Hippocampal formation (tissue), 2 donors: ENCODE results near the gene PHKA1.
"Not testable (repeated sequence)": the region's sequence is repeated elsewhere in the genome, so short reads cannot be mapped to it uniquely, and the experiment has no call there.

Experiments
- DNase-seq, 2 donors: peaks; one replicate each; lab custom pipeline; 2025; lab: John Stamatoyannopoulos, UW

The PHKA1 gene

DNA sequence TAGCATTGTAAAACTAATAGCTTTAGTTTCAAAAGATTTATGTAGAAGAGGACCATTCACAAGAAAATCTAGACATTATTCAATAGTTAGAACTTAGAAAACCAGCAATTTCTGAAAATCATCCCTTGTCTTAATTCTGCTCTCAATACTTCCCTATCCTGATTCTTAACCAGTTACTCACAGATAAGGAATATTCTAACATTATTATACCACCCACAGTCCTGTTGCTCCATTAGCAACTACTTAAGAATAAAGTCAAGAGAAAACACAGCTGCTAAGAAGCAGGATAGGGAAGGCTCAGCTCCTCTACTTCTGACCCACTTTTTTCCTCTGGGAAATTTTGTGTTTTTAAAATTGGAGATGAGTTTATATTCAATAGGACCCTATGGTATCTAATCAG lies 47.7 kb downstream of the PHKA1 start:
- no peak for DNase-seq

DNA sequence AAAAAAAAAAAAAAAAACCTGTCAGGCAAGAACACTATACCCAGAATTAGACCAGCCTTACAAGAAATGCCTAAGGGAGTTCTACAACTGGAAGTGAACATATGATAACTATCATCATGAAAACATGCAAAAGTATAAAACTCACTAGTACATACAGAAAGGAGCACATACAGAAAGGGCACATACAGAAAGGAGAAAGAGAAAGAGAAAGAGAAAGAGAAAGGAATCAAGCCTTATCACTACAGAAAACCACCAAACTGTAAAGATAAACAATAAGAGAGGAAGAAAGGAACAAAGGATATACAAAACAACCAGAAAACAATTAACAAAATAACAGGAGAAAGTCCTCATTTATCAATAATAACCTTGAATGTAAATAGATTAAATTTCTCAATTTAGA lies 50.4 kb downstream of the PHKA1 start:
- DNase-seq = no peak

DNA sequence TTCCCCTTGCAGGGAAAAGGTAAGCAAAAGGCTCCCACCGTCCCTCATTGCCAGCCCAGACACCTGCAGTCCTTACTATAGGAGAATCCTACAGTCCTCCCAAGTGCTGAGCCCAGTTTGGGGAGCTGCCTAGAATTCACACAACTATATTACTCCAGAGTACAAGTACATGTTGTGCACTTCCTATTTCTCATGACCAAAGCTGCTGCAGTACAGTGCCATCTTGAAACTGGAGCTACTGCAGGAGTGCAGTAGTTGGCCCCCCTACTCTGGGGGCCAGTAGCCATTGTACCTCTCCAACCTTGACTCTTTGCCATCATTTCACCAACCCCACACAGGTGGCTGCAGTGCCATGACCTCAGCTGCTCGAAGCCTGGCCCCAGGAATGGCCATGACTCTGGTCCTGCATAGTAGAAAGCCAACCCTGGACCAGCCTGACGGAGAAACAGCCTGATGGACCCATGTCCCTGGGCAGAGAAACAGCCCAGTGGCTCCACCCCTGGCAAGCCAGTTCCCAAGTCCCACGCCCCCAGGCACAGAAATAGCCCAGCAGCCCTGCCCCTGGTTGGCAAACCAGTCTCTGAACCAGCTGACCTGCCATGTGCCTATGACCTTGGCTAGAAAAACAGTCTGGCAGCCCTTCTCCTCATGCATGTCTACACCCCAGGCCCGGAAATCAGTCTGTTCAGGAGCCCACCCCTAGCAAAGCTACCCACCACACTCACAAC lies 51.9 kb downstream of the PHKA1 start:
- no peak for DNase-seq

DNA sequence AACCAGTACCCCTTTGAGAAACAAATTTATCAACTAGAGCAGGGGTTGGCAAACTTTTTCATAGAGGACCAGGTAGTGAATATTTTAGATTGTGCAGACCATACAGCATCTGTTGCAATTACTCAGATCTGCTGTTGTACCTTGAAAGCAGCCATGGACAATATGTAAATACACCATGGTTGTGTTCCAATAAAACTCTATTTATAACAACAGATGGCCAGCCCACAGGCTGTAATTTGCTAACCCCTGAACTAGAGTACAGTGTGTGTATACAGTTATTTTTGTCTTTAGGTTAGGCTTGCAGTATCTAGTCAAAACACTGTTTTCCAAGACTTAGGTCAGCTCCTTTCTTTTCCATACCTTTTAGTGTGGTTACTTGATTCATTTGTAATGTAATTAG lies 54.4 kb downstream of the PHKA1 start:
- DNase-seq = no peak

DNA sequence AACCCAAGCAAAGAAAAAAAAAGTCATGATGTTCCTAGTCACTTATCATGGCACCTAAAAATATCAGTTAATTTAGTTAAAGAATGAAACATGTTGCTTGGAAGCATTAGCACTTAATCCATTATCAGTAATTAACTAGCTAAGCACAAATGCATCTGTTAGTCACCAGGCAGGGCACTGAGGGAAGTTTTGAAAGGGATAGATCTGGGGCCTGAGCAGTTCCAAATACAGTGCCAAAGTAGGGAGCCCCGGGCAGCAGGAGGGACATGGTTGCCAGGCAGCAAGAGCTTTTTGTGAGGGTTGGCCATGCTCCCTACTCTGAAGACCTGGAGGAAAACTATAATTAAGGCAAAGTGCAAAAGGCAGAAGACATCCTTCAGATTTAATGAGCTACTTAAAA lies 62.0 kb downstream of the PHKA1 start:
- peak in 1 of 2 donors; percentile 14 for DNase-seq

DNA sequence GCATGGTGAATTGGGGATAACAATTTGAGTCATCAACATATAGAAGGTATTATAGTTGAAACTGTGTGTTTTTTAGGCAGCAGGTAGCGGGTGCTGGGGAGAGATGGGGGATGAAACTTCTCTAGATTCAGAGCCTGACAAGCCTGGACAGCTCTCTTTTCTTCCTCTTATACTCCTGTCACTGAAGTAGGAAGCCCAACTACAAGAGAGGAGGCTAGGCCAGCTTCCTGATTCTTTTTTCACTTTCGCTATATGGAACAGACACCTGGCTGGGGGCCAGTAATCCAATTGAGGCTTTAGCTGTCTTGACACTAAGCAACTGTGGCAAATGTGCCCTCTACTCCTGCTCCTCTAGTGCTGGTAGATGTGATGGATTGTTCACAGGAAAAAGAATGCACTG lies 69.2 kb downstream of the PHKA1 start:
- DNase-seq = no peak

DNA sequence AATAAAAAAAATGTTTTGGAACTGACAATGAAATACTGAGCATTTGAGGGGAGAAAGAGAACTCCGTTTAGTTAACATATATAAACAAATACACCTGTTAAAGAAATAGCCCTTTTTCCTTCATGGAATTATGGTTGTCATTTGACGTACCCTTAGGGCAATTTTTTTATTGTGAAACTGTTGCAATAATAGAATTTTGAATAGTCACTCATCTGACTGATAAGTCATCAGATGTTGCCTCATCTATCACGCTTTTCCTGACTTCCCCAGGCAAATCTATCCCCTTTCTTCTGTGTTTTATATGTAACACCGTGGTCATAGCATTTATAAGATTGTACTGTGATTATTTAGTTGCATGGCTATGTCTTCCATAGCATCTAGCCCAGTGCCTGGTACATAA lies 72.5 kb downstream of the PHKA1 start:
- no peak for DNase-seq

DNA sequence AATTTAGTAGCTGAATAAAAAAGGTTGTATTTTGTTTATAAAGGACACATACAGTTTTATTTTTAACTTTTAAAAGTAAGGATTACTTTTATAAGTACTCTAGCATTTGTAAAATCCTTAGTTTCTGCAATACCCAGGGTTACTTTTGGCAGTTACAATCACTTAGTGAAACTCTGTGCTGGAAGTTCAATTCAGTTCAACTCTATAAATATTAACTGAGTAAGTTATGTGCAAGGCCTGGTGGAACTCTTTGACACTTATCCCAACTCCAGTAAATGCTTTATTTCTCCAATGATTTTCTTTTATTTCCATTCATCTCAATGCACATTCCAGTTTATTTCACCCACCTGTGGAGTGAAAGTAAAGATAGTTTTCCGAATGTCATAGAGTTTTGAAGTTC lies 78.2 kb downstream of the PHKA1 start:
- DNase-seq = no peak

DNA sequence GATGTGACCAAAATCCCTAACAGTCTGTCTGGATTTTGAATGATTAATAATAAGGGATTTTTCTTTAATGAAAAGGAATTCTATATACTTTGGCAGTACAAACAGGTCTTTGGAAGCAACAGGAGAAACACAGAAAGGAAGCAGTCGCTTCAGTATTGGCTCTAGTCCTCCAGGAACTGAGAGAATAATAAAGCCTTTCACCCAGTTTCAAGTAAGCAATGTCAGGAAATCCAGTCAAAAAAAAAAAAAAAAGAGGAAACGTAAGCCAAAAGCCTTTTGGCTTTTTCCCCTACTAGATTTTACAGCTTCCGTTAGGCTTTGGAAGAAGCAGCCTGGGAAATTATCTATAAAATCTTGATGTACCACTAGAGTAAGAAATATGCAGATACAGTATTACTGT lies 79.8 kb downstream of the PHKA1 start:
- DNase-seq = peak in 1 of 2 donors; percentile 33

DNA sequence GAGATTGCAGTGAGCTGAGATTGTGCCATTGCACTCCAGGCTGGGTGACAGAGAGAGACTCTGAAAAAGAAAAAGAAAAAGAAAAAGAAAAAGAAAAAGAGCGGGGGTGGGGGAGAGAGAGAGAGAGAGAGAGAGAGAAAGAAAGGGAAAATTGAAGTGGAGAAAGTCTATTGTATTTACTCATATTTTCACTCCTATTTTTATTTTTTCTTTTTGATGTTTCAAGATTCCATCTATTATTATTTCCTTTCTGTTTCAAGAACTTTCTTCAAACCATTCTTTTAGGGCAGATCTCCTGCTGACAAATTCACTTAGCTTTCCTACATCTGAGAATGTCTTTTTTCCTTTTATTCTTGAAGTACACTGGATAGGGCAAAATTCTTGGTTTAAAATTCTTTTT lies 83.9 kb downstream of the PHKA1 start:
- no peak for DNase-seq

DNA sequence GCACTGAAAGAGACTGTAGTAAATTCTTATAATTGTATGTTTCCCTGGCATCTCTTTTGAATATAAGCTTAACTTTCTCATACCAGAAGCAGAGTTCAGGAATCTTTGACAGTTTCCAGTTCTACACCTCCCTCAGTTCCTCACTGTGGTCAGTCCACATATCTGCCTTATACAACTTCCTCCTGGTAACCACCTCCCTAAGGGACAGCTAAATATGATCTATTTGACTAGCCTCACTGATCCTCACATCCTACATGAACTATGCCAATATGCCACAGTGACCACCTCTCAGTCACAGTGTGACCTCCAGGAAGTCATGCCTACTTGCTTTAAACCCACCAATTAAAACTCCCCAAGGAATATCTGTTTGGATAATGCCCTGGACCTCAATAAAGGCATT lies 89.9 kb downstream of the PHKA1 start:
- no peak for DNase-seq

DNA sequence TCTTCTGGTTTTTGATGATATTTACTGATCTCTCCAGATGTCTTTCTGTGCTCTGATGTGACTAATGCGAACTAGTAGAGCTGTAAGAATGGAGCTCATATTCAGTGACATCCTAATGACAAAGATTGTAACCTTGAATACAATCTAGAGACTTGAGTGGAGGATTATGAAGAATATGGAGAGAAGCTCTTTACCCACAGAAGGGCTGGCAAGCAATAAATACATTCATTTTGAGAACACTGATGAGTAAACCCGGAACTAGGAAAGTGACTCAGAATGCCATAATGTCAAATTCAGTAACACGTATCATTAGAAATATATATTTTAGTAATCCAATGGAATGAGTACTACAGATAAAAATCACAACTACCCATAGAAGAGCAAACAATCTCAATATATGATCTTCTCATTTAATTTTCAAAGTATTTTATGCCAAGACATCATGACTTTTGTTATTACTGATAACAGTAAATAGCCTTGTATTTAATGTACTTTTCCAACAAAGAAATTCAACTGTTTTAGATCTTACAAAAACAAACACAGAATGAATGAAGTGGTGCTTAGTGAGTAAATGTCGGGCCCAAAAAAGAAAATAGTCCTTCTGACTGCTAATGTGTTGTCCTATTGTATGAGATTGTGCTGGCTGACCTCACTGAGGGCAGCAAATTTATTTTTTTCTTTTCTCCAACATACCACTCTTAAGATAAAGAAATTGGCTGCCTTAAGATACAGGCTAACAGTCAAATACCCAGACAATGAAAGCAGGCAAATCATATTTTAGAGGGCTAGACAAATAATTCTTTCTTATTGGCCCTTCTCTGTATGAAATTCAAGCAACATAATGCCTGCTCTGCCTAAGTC lies 92.3 kb downstream of the PHKA1 start:
- DNase-seq = no peak

DNA sequence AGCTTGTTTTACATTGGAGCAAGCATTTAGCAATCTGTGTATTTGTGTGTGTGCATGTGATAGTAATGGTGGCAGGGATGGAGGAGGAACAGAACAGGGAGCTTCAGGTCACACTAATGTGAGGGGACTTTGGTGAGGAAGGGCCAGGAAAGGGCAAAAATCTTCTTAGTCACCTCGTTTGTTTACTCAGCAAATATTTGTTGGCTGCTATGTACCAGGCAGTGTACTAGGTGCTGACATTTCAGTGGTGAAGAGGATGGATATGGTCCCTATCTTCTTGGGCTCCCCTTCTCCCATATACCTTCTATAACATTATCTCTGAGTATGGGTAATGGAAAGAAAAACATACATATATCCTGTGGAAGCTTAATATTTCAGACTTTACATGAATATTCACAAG lies 92.9 kb downstream of the PHKA1 start:
- DNase-seq = no peak

DNA sequence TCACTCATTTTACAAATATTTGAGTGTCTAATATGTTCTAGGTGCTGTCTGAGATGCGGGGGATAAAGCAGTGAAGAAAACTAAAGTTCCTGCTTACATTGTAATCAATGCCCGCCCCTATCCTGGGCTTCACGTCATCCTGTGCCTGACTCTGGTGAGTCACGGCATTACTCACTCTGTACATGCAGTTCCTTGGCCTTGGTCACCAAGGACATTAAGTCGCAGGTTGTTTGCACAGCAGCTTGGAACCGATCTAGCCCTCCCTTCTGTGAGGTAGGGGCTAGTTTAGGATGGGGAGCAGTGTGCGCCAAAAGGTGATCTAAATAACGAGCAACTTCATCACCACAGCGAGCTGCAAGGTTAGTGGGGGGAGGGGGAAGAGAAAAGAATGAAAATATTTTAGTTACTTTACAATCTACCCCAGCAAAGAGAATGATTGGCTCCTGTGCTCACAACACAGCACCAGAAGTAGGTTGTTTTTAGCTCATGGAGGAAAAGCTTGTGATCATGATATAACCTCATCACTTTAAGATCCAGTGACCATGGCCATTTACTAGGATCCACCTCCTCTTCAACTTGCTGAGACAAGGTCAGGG lies 93.5 kb downstream of the PHKA1 start:
- DNase-seq = no peak

DNA sequence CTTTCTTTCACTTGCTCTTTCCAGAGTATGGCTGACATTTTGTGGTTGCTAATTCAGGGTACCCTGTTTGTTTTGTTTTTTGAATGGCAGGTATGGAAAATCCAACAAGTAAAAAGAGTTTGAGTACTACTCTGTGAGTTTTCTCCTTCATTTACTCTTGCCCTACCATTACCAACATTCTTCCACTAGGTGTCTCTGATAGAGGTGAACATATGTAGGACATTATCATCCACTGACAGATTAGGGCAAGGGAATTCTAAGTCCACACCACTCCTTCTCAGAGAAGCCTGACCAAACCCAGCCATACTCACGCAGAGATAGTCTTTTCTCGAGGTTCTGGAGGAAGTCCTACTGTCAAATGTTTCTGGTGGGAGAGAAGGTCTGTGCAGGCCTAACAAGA lies 104.8 kb downstream of the PHKA1 start:
- DNase-seq = no peak

DNA sequence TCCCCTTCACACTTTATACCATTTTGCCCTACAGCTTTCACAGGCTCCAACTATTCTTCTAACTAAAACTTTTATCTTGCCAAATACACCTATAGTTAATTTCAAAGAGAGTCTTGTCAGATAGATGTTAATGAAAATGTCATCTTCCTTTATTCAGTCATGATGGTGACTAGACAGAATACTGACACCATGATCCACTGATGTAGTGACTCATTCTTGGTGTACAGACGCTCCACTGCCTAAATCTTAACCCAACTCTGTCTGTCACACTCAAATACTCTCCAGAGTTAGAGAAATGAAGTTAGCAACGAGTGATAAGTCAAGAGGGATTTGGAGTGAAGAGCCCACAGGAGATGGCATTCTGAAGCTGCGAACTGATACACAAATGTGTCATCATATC lies 109.4 kb downstream of the PHKA1 start:
- DNase-seq = no peak

DNA sequence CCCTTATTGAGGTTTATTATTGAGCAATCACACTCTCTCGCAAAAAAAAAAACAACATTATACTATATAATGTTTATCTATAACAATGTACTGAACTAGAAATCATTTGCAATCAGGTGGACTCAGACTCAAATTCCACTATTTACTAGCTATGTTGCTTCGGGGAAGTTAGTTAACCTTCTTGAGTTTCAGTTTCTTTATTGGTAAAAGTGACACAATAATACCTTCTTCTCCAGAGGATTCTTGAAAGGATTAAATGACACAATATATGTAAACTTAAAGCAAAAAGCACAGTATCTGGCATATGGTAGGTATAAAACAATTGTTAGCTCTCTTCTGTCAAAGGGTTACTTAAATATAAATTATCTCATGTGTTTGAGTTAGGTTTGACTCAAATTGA lies 110.0 kb downstream of the PHKA1 start:
- DNase-seq = no peak

DNA sequence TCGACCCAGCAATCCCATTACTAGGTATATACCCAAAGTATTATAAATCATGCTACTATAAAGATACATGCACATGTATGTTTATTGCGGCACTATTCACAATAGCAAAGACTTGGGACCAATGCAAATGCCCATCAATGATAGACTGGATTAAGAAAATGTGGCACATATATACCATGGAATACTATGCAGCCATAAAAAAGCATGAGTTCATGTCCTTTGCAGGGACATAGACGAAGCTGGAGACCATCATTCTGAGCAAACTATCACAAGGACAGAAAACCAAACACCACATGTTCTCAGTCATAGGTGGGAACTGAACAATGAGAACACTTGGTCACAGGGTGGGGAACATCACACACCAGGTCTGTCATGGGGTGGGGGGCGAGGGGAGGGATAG lies 123.1 kb downstream of the PHKA1 start:
- DNase-seq = not testable (repeated sequence)

DNA sequence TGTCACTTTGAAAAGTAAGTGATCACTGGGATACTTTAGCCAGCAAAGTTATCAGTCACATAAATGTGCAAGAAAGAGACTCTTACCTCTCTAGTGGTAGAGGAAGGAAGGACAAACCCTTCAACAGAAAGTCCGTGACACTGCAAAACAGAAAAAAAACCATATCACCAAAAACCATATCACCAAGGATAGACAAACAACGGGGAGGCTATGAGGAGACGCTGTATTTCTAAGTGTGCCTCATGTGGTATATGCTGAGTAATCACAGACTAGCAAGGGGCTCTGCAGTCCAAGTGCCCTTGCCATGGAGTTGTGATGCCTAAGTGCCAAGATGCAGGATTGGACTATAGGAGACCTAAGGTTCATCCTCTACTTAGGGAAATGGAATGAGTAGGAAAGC lies 129.9 kb downstream of the PHKA1 start:
- no peak for DNase-seq

DNA sequence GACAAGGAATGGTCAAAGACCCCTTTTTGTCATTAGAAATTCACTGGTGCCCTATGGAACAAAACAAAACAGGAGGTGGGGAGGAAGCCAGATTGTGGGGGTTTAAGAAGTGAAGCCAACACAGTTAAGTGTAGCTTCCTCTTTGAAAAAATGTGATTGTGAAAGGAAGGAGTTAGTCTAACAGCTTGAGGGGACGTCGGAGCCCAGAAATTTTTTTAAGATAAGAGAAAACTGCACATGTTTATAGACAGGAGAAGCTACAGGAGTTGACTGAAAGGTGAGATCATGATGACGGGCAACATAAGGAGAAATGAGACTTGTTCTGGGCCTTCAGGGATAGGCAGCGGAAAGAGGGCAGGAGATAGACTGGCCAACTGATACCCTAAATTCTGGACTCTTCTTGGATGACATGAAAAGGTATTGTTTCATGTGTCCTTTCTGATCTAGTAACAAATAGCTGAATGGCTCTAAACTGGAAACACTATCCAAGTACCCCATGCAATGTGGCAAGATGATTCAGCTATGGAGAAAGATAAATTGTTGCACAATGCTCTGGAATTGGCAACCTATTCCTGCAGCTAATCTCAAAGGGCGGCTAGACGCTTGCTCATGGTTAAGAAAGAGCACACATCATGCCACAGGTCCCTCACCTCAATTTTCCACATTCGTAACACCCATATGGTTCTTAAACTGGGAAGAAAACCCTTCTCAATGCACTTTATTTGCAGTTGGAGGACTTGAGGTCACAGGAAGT lies 137.8 kb downstream of the PHKA1 start:
- no peak for DNase-seq

DNA sequence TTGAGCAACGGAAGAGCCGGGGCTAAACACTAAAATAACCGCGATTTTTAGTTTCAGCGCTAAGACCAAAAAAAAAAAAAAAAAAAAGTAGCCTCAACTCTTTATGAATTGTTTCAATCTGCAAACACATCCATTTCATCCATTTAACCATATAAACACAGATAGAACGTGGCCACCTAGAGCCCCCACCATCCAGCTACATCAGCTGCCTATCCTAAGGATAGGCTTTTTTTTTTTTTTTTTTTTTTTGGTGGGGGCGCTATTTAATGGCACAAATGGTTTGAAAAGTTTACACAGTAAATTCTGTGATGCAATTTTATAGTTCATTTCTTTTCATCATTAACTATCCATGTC lies 141.0 kb downstream of the PHKA1 start:
- DNase-seq = no peak
